Epithelial cell of proximal tubule (primary cell): ENCODE results near the gene RANGAP1. TPM values are rescaled to one million over a fixed set of nuclear protein-coding genes. Genes with fewer than 3 reads are reported as not detected.

Experiments
- DNase-seq: peaks from one replicate; pipeline ENCODE4 v3.0.0-alpha.2; 2011; ENCODE audit warnings: low read depth
- H3K4me3 ChIP-seq: 2 replicates; pipeline ENCODE4 v1.5.1; 2011; ENCODE audit warnings: low read depth, mild to moderate bottlenecking, low read length
- CTCF ChIP-seq: conservative IDR thresholded peaks from 2 replicates; pipeline ENCODE4 v1.5.1; 2012; ENCODE audit warnings: low read depth, mild to moderate bottlenecking, low read length
- total RNA-seq: library from RNA; depleted of rRNA; stranded (reverse); fragments of >200 nt; gene quantifications from 2 replicates; pipeline ENCODE4 v1.2.3, GENCODE V29; 2015

RANGAP1 gene
- total RNA-seq, 1 donor from 2014 or later = 251 TPM

DNA sequence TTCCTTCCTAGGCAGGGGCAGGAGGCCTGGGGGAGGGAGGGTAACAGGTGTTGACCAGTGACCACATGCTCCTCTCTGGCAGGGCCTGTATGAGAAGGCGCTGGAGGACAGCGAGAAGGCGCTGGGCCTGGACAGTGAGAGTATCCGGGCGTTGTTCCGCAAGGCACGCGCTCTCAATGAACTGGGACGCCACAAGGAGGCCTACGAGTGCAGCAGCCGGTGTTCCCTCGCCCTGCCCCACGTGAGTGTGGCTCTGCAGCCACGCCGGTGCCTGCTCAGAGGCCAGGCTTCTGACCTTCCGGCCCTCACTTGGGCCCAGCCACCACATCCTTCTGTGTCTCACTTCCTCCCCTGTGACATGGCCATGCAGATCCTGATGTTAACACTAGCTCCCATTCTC lies 41.1 kb upstream of the RANGAP1 start:
- TF ChIP-seq CTCF = no peak
- H3K4me3 ChIP-seq = no peak overlapping the region
- no peak for DNase-seq

- no peak for TF ChIP-seq CTCF
- H3K4me3 ChIP-seq = no peak overlapping the region
- no peak for DNase-seq
These were observed 39.0 kb upstream of the RANGAP1 start for GRCh38 chr22:41324821-41325528.

GRCh38 chr22:41320416-41321240 lies 34.6 kb upstream of the RANGAP1 start:
- DNase-seq = no peak
- TF ChIP-seq CTCF = no peak
- no peak overlapping the region for H3K4me3 ChIP-seq

DNA sequence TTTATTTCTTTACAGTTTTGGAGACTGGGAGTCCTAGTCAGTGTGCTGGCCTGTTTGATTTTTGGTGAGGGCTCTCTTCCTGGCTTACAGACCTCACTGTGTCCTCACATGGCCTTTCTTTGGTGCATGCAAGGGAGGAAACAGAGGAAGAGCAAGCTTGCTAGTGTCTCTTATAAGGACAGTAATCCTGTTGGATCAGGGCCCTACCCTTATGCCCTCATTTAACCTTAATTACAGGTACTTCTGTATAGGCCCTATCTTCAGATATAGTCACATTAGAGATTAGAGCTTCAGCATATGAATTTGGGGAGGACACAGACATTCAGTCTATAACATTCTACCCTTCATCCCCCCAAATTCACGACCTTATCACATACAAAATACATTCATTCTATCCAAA lies 29.6 kb upstream of the RANGAP1 start:
- no peak for TF ChIP-seq CTCF
- H3K4me3 ChIP-seq = no peak overlapping the region
- no peak for DNase-seq

DNA sequence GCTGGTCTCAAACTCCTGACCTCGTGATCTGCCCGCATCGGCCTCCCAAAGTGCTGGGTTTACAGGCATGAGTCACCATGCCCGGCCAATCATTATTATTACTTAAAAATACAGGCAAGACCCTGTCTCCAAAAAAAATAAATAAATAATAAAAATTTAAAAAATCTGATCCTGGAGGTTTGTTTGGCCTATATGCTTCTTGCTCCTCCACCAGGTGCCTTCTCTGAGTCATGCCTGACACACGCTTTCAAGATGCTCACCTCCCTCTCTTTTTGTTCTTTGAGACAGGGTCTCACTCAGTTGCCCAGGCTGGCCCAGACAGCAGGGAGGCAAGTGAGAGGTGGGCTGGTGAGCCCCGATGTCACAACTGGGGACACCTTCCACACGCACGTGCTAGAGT lies 28.8 kb upstream of the RANGAP1 start:
- no peak for DNase-seq
- no peak overlapping the region for H3K4me3 ChIP-seq
- TF ChIP-seq CTCF = no peak

GRCh38 chr22:41311487-41311886 lies 25.5 kb upstream of the RANGAP1 start:
- no peak for DNase-seq
- TF ChIP-seq CTCF = no peak
- no peak overlapping the region for H3K4me3 ChIP-seq
